Body of pancreas (tissue), 4 donors: ENCODE data around the gene PSD4.

Experiments
- CTCF ChIP-seq, 7 experiments: fragments of 450-650 bp in 4 of 7; fragments of 200-600 bp in 3 of 7; sonication (generic) in 3 of 7; IDR thresholded peaks; one replicate each; pipeline ENCODE4 v1.5.1; 2016 to 2019; ENCODE audit warnings: antibody characterized with exemption in 7 of 7
- POLR2A ChIP-seq, 3 donors: fragments of 450-650 bp; IDR thresholded peaks; one replicate each; pipeline ENCODE4 v1.6.1; 2016; ENCODE audit warnings: antibody characterized with exemption in 3 of 3, mild to moderate bottlenecking in 2 of 3

GRCh38 chr2:113224647-113225236, 51.0 kb downstream of the PSD4 start:
- TF ChIP-seq POLR2A (IDR thresholded peaks at IDR 0.05) (no peak), CTCF (IDR thresholded peaks at IDR 0.05) (no peak)
